Suprapubic skin (tissue), 4 donors: ENCODE results near the gene LRRC3C. TPM values are rescaled to one million over a fixed set of nuclear protein-coding genes. Genes with fewer than 3 reads are reported as not detected.
A peak's percentile ranks its signal among the peaks of the same experiment; 100 is the strongest.
"Not testable (repeated sequence)": the region's sequence is repeated elsewhere in the genome, so short reads cannot be mapped to it uniquely, and the experiment has no call there.

ENCODE experiments used
- DNase-seq, 2 donors: peaks; one replicate each; pipeline ENCODE4 v3.0.0-alpha.2; 2019; ENCODE audit warnings: low spot score in 2 of 2
- H3K27ac ChIP-seq: fragments of 200-600 bp; sonication (generic); one replicate; pipeline ENCODE4 v1.5.1; 2019
- H3K27me3 ChIP-seq: fragments of 200-600 bp; sonication (generic); one replicate; pipeline ENCODE4 v1.5.1; 2019
- H3K36me3 ChIP-seq: fragments of 200-600 bp; sonication (generic); one replicate; pipeline ENCODE4 v1.5.1; 2019
- H3K4me1 ChIP-seq: fragments of 200-600 bp; sonication (generic); one replicate; pipeline ENCODE4 v1.5.1; 2019
- H3K4me3 ChIP-seq: fragments of 200-600 bp; sonication (generic); one replicate; pipeline ENCODE4 v1.5.1; 2019; ENCODE audit warnings: mild to moderate bottlenecking
- H3K9me3 ChIP-seq: fragments of 200-600 bp; sonication (generic); one replicate; pipeline ENCODE4 v1.5.1; 2019
- EP300 ChIP-seq: sonication (generic); formaldehyde crosslinking; IDR thresholded peaks from one replicate; pipeline ENCODE4 v1.6.1; 2017; ENCODE audit warnings: antibody characterized with exemption
- POLR2A ChIP-seq, 2 donors: fragments of 450-650 bp; IDR thresholded peaks; one replicate each; pipeline ENCODE4 v1.6.1; 2017; ENCODE audit warnings: antibody characterized with exemption in 2 of 2, mild to moderate bottlenecking in 2 of 2, moderate library complexity in 2 of 2
- POLR2AphosphoS5 ChIP-seq, 3 donors: sonication (generic); formaldehyde crosslinking; IDR thresholded peaks; one replicate each; pipeline ENCODE4 v1.6.1; 2017; ENCODE audit warnings: antibody characterized with exemption in 3 of 3
- WGBS: methylation state at CpG from one replicate; pipeline ENCODE4 v1.1.5; 2018; 5-methylcytosine and 5-hydroxymethylcytosine counted together
- total RNA-seq, 4 donors: library from RNA; depleted of rRNA; stranded (reverse); fragments of >200 nt; gene quantifications; one replicate each; pipeline ENCODE4 v1.1.0, GENCODE V29; 2016
- TF ChIP-seq, protein P1 (sequence below), 2 donors: fragments of 200-600 bp in 1 of 2; fragments of 450-650 bp in 1 of 2; sonication (generic) in 1 of 2; IDR thresholded peaks; one replicate each; pipeline ENCODE4 v1.5.1; 2016 to 2019; ENCODE audit warnings: antibody characterized with exemption in 2 of 2, mild to moderate bottlenecking in 1 of 2, moderate library complexity in 1 of 2

Gene LRRC3C
- total RNA-seq, 4 donors from 2014 or later: 1.1 to 2.3 TPM; not detected in 2

DNA sequence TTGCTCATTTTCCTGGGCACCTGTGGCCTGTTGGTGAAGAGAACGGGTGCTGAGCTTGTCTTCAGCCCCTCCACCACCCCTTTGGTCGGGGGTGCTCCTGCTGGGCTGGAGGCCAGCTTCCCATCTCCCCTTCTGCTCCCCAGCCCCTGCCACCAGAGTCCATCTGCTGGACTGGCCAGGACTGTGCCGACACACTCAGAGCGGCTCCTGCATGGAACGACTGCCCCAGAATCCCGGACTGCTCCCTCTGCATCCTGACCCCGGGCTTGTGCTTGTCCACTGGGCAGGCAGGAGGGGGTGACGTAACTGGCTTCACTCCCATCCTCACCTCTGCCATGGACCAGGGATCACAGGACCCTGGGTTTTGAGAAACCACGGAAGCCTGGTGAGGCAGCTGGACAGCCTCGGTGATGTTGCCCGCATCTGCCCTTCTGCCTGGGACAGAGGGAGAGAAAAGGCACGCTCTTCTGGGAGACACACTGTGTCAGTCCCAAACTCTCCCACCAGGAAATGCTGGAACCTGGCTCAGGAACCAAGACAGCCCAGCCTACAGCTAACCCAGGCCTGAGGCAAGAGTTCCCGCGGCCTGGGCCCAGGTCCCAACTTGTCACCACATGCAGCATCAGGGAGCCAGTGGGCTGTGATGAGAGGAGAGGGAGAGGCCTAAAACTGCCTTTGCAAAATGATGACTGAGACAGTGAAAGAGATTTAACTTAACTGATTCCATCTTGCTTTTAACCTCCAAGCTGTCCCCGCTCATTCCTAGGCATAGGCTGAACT is 19.2 kb downstream of the LRRC3C start:
- DNase-seq: no peak
- no peak overlapping the region for H3K4me3 ChIP-seq
- H3K9me3 ChIP-seq: no peaks in the 10 kb centered on the region
- TF ChIP-seq, protein P1, sequence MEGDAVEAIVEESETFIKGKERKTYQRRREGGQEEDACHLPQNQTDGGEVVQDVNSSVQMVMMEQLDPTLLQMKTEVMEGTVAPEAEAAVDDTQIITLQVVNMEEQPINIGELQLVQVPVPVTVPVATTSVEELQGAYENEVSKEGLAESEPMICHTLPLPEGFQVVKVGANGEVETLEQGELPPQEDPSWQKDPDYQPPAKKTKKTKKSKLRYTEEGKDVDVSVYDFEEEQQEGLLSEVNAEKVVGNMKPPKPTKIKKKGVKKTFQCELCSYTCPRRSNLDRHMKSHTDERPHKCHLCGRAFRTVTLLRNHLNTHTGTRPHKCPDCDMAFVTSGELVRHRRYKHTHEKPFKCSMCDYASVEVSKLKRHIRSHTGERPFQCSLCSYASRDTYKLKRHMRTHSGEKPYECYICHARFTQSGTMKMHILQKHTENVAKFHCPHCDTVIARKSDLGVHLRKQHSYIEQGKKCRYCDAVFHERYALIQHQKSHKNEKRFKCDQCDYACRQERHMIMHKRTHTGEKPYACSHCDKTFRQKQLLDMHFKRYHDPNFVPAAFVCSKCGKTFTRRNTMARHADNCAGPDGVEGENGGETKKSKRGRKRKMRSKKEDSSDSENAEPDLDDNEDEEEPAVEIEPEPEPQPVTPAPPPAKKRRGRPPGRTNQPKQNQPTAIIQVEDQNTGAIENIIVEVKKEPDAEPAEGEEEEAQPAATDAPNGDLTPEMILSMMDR (IDR thresholded peaks at IDR 0.05): no peak
- no peak for TF ChIP-seq POLR2AphosphoS5 (IDR thresholded peaks at IDR 0.05)
- TF ChIP-seq EP300: no peak
- TF ChIP-seq POLR2A (IDR thresholded peaks at IDR 0.05): no peak
- peaks cover 10% of the 10 kb centered on the region for H3K4me1 ChIP-seq
- no peaks in the 10 kb centered on the region for H3K36me3 ChIP-seq
- H3K27me3 ChIP-seq: peaks cover 6% of the 10 kb centered on the region
- WGBS: 78% methylated on average over 10 of the region's 15 CpGs
- no peak overlapping the region for H3K27ac ChIP-seq

DNA sequence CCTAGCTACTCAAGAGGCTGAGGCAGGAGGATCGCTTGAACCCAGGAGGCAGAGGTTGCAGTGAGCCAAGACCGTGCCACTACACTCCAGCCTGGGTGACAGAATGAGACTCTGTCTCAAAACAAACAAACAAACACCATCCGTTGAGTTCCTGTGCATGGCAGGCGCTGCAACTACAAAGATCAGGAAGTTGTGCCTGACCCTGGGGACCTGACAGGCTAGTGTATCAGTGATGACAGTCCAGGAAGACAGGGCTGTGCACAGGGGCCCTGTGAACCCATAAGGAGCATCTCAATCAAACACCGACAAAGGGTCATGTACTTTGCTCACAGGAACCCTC is 20.9 kb downstream of the LRRC3C start:
- H3K36me3 ChIP-seq, H3K4me3 ChIP-seq, H3K27ac ChIP-seq, H3K9me3 ChIP-seq, DNase-seq, H3K27me3 ChIP-seq: not testable (repeated sequence)
- WGBS: 84% methylated on average over 5 of the region's 5 CpGs
- H3K4me1 ChIP-seq: peaks cover 22% of the 10 kb centered on the region

DNA sequence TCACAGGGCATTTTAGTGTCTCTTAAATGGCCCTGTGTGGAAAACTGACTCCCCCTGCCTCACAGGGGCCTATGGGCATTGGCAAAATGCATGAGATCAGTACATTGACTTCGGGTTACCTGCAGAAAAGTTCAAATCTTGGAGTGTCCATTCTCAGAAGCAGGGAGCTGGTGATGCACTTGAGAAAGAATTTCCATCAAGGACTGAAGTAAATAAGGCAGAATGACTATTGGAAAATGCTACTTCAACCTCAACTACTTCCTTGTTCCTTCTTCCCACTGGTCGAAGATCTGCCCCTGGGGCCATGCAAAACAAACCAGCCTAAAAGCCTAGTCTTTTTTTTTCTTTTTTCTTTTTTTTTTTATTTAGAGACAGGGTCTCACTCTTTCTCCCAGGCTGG is 21.5 kb downstream of the LRRC3C start:
- no peak overlapping the region for H3K4me3 ChIP-seq
- peaks cover 22% of the 10 kb centered on the region for H3K4me1 ChIP-seq
- 75% methylated on average over 2 of the region's 2 CpGs for WGBS
- TF ChIP-seq, protein P1 (IDR thresholded peaks at IDR 0.05): no peak
- no peak for TF ChIP-seq POLR2A (IDR thresholded peaks at IDR 0.05)
- TF ChIP-seq POLR2AphosphoS5 (IDR thresholded peaks at IDR 0.05): no peak
- TF ChIP-seq EP300: no peak
- DNase-seq: no peak
- H3K9me3 ChIP-seq: no peaks in the 10 kb centered on the region
- H3K27me3 ChIP-seq: peaks cover 5% of the 10 kb centered on the region
- no peaks in the 10 kb centered on the region for H3K36me3 ChIP-seq
- H3K27ac ChIP-seq: no peak overlapping the region

DNA sequence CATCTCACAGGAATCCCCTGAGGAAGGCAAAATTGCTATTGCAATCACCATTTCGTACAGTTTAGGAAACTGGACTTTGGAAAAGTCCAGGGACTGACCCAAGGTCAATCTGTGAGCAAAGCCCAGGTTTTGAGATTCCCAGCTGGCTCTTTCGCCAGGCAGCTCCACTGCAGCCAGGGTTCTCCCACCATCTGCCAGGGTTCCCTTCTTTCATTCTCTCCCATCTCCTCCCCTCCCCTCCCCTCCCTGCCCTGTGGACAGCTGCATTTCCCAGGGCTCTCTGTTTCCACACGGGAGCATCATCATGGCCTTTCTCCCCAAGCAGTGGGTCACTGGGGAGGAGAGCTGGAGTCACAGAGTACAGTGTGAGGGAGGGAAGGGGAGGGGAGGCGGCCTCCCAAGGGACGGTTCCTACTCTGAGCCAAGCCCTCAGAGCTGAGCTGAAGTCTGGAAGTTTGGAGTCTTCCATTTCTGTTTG is 23.4 kb downstream of the LRRC3C start:
- 41% methylated on average over 5 of the region's 5 CpGs for WGBS
- H3K9me3 ChIP-seq: no peaks in the 10 kb centered on the region
- no peaks in the 10 kb centered on the region for H3K36me3 ChIP-seq
- H3K4me1 ChIP-seq: peaks cover 21% of the 10 kb centered on the region
- H3K27ac ChIP-seq: no peak overlapping the region
- no peak overlapping the region for H3K4me3 ChIP-seq
- TF ChIP-seq POLR2A (IDR thresholded peaks at IDR 0.05) (no peak), POLR2AphosphoS5 (IDR thresholded peaks at IDR 0.05) (no peak), EP300 (no peak)
- TF ChIP-seq, protein P1 (IDR thresholded peaks at IDR 0.05): no peak
- no peak for DNase-seq
- no peaks in the 10 kb centered on the region for H3K27me3 ChIP-seq

DNA sequence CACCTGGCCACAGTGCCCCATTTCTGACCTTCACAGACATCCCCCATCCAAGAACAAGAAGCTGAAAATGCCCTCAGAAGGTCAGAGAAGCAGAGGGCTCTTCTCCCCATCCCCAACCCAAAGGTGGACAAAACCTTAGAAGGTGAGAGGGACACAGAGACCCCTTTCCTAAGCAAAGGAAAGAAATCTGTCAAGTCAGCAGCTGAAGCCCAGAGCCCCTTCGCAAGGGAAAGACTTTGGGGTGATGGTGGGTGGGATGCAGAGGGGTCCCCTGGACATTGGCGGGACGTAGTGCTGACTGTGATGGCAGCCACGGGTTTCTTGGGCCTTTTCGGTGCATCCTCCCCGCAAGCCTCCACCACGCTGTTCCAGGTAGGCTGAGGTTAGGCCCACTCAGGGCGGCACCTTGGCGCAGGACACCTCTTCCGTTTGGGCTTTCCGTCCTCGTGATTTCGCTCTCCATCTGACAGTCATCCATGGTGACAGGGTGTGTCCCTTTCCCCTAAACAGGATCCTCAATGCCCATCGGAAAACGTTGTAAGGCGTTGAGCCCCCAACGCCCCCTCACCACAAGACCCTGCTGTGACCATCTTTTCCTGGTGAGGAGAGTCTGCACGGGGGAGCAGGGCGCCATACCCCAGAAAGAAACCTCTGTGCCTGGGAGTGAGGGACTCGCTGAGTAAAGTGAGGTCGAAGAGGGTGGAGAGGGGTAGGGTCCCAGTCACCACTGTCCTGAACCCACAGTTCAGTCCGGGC is 24.6 kb downstream of the LRRC3C start:
- no peaks in the 10 kb centered on the region for H3K9me3 ChIP-seq
- peak overlapping the region; percentile 49 for H3K4me3 ChIP-seq
- no peaks in the 10 kb centered on the region for H3K36me3 ChIP-seq
- 58% methylated on average over 9 of the region's 22 CpGs for WGBS
- TF ChIP-seq POLR2A (IDR thresholded peaks at IDR 0.05) (no peak), EP300 (no peak), POLR2AphosphoS5 (IDR thresholded peaks at IDR 0.05) (no peak)
- TF ChIP-seq, protein P1 (IDR thresholded peaks at IDR 0.05): no peak
- no peak for DNase-seq
- no peak overlapping the region for H3K27ac ChIP-seq
- peaks cover 18% of the 10 kb centered on the region for H3K4me1 ChIP-seq
- no peaks in the 10 kb centered on the region for H3K27me3 ChIP-seq
